CD4-positive, alpha-beta T cell treated with Interleukin-12 subunit alpha and Interleukin-12 subunit beta, for 1 hour (primary cell): ENCODE measurements around the gene RASD2.

Experiments used
- DNase-seq: peaks from one replicate; pipeline ENCODE4 v3.0.0-alpha.2; 2020

The RASD2 gene

DNA sequence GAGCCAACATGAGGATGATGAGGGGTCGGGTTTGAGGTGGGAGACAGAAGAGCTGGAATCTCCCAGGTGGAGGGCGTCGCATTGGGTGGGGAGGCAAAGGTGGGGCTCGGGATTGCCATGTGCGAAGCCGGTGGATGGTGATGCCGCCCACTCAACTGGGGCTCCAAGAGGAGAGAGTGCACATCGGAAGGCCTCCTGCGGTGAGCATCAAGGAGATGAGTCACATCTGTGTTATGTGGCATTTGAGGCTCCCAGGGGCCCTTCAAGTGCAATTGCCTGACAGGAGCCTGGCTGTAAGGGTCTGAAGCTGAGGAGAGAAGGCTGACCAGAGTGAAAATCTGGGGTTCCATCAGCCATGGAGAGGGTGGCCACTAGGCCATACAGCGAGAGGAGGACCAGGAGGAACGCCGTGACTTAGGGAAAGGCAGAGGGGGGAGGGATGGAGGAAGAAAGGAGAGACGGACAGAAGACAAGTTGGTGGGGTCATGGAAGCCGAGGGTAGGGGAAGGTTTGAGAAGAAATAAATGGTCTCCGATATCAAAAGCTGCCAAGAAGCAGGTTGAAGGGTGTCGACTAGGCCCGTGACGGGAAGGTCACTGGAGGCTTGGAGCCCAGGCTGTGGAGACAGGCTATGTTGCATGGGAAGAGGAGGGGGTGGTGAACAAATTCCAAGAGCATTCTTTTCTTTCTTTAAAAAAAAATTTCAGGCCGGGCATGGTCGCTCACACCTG, 21.3 kb downstream of the RASD2 start:
- no peak for DNase-seq

DNA sequence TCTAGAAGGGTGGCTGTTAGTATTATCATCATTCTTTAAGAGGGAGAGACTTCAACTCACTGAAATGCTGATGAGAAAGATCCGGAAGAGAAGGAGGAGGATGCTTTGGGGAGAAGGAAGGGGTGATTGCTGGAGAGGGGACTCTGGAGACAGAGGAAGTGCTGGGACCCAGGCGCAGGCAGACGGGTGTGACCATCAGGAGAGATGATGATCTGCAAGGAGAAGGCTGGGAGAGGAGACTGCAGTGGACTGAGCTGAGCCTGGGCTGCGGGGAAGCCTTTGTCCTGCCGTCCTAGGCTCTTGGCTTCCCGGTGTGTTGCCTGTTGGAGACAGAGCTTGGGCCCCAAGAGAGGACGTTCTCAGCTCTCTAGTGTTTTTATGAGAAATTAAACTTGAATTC, 22.6 kb downstream of the RASD2 start:
- no peak for DNase-seq

DNA sequence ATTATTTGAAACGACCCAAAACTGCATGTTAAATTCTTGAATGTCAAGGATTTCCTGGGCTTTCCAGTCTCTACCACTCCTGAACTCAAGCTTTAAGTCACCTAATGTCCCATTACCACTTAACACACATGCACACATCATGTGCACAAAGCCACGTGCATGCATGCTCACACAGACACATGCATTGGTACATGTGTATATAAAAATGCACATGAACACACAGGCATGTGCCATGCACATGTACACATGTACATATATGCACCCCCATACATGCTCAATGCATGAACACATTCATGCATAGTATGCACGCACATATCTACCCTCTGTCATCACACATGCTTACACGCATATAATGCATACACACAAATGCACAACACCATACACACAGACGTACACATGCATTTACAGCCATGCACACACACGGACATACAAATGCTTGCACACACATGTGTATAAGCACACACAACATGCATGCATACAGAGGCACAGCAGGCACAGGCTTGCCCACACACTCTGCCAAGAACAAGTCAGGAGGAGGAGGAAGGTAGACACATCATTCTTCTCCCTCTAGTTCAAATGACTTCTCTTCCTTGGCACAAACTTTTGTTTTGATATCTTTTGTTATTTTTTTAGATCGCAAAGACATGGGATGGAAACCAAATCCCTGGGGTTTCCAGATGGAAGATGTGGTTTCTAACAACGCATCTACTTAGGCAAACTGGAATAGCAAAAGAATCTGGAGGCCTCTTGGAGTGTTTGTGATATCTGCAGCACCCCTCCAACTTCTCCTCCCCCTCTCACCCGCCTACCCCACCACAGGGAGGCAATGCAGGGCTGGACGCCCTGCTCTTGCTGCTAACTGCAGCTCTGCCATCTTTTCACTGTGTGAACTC, 24.6 kb downstream of the RASD2 start:
- DNase-seq = no peak

DNA sequence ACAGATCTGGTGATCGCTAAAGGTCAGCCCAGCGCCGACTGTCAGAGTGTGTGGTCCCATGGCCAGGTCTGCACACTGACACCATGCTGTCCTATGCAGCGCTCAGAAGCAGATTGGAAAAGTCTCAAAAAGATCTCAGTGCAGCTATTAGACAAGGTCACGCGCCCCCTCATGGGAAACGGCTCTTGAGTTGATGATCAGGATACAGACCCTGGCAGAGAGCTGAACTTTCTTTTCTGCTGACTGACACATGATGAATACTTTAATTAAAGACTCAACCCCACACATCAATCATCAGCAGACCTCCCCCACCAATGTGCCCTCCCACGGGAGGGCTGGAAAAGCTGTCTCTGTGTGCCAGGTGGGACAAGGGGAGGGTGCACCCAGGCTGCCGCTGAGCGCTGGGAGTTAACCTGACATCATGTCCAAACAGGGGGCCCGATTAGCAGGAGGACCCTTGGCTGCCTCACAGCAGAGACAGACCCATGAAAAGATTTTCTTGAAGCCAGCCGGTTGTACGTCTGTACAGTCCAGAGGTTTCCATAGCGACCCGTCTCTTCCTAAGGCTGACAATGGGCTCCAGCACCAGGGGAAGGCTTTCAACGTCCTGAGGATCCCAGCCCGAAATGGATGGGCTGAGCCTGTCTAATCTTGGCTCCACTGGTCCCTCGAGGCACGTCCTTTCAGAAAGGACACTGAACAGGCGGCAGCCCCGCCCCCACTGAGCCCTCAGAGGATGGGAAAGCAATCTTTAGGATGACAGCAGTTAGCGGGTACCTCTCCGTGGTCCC, 26.9 kb downstream of the RASD2 start:
- no peak for DNase-seq

DNA sequence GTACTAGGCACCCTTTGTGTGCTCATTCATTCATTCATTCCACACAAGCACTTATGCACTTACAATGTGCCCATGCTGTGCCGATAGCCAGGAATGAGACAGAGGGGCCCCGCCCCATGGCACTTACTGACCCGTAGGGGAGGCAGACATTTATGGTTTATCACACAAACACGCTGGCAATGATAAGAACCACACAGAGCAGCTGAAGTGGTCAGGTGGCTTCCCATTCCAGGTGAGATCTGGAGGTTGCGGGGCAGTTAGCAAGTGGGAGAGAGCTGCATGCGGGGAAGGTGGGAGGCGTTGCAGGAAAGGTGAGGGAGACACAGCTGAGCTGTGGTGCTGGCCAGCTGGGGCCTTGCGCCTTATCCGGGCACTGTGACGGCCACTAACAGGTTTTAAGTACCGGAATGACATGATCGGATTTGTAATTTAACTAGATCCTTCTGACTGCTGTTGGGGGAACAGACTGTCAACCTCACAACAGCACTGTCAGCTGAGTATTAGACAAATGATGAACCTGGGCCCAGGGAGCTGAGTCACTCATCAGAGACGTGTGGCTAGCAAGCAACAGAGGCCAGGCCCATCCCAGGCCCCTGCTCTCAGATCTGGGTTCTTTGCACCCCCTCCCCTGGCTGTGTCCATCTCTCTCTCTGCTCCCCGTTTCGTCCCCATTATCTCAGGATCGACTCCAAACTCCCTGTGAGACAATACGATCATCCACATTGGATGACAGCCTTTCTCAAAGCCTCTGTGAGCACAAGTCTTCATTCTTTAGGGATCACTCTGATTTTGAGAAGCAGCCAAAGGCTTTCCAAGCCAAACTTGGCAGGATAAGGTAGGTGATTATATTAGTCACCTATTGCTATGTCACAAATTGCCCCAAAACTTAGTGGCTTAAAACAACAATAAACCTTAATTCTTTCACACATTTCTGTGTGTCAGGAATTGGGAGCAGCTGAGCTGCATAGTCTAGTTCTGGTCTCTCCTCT, 28.4 kb downstream of the RASD2 start:
- DNase-seq = no peak

DNA sequence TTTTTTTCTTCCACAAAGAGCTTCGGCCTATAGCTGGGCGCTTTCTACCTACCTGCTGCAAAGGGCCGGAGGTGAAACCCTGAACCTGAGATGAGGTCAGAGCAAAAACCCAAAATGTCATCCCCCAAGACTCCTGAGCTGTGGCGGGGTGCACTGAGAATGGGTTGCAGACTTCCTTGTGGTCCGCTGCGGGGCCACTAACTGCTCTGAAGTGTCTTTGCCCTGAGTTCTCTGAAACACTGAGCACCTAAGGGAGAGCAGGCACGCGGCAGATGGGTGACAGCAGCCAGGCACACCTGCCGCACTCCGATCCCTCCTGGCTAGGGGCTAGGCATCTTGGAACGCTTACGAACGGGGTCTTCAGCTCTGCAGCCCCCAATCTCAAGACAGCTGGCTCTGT, 29.3 kb downstream of the RASD2 start:
- no peak for DNase-seq

DNA sequence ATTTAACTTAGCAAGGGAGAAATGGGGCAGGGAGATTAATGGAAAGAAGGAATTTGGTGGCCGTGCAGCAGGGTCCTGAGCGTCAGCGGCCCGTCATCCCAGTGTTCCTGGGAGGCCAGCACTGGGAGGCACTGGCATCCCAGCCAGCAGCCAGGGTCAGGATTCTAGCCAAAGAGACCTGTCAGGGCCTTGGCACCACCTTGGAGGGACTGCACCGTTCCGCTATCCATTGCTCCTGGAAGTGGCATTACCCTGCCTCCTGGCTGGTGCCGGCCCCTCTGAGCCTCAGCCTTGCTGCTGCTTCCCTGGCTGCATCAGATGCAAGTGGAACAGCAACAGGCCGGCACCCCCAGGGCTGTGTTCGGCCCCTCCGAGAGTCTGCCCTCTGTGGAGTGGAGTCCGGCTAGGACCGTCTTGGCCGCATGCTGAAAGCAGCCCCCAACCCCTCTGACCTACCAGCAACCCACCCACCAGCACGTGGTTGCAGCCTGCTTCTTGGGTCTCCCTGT, 30.1 kb downstream of the RASD2 start:
- no peak for DNase-seq

DNA sequence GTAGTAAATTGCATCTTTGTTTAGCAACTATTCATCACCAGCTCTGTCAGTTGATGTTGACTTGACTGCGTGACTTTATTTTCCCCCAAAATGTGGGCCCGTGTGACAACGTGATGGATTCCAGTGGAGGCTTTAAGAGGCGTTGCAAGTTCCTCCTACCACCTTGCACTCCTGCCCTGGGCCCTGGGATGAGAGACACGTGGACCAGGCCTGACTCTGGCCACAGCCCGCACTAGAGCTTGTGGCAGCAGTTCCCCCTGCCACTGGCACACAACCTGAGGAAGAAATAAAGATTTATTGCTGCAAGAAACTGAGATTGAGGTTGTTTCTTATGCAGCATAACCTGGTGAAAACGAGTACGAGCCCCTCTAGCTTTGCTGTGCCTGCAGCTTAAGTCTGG, 31.9 kb downstream of the RASD2 start:
- no peak for DNase-seq

DNA sequence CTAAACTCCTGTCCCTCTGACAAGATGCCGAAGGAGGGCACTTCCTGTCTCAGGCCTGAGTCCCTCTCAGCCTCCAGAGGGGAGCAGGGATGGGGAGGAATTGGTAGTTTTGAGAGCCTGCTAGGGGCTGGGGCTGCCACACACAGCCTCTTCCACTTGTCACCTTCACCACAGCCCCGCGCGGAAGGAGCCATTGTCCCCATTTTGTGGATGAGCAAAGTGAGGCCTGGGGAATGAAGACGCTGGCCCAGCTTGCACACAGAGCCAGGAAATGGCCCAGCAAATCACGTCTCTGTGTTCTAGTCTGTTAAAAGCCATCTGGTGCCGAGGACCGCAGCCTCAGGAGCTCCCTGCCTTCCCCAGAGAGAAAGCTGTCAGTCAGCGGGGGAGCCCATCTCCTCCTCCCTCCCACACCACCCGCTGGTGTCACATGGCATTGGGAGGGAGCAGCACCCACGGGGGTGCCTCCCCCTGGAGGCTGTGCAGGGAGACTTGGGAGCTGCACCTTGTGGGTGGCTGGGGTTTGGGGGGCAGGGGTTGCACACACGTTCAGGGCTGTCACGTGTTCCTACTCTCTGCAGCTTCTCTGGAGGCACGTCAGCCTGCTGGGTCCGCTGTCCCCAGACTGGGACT, 34.6 kb downstream of the RASD2 start:
- no peak for DNase-seq

DNA sequence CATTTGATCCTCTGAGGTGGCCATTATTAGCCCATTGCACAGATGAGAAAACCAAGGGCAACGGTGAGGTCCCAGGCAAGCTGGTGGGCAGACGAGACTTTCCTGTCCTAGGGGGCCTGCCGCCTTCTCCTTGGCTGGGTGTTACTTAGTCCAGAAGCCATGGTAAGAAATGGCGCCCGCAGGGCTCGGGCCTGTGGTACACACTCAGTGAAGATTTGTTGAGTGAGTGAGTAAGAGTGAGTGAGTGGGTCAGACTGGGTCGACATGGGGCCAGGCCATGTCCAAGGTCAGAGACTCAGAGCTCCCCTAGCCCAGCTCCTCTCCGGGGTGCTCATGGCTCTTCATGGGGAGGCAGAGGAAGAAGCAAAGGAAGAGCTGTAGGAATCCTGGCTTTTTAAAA, 36.0 kb downstream of the RASD2 start:
- no peak for DNase-seq

DNA sequence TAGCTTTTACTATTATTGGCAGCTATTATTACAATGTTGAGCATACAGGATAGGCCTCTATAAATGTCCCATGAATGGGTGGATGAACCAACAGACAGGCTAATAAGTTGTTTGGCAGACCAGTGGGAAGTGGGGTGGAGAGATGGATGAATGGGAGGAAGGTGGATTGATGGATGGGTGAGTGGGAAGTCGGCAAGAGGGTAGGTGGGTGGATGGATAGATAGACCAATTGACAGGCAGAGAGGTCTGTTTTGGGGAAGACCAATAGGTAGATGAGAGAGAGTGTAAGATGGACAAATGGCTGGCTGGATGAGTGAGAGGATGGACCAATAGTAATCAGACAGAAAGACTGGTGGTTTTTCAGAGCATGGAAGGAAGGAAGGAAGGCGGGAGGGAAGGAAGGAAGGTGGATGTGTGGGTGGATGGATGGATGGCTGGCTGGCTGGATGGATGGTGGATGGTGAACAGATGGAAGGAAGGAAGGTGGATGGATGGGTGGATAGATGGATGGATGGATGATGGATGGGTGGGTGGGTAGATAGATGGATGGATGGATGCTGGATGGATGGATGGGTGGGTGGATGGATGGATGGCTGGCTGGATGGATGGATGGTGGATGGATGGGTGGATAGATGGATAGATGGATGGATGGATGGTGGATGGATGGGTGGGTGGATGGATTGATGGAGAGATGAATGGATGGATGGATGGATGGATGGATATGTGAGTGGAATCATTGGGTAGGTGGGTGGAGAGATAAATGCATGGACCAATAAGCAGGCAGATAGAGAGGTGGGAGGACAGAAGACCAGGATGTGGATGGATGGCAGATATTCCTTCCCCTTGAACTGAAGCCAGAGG, 37.4 kb downstream of the RASD2 start:
- DNase-seq = no peak

DNA sequence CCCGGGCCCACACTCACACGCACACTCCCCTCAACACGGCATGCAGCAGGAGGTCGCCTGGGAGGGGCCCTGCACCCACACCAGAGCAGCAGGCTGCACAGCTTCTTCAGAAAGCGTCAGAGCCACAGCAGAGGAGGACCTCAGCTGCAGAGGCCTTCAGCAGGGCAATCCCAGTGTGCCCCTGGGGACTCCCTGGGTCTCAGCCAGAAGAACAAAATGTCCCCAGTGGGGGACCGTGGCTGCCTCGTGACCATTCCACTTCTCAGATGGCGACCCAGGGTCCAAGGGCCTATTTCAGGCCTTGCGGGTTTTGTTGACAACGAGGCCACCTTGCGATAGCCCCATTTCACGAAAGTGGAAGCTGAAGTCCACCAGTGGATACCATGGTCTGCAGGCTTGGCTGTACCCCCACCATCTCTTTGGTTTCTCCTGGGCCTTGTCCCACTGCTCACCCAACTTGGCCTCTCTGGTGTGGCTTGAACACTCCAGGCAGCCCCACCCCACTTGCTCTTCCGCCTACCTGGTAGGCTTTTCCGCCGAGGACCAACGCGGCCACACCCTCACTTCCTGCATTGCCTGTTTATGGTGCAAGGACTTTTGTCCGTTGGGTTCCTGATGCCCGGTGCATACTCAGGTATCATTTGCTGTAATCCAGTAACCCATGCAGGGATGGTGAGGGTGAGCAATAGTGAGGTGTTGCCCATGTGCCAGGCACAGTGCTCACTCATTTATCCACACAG, 38.4 kb downstream of the RASD2 start:
- no peak for DNase-seq

DNA sequence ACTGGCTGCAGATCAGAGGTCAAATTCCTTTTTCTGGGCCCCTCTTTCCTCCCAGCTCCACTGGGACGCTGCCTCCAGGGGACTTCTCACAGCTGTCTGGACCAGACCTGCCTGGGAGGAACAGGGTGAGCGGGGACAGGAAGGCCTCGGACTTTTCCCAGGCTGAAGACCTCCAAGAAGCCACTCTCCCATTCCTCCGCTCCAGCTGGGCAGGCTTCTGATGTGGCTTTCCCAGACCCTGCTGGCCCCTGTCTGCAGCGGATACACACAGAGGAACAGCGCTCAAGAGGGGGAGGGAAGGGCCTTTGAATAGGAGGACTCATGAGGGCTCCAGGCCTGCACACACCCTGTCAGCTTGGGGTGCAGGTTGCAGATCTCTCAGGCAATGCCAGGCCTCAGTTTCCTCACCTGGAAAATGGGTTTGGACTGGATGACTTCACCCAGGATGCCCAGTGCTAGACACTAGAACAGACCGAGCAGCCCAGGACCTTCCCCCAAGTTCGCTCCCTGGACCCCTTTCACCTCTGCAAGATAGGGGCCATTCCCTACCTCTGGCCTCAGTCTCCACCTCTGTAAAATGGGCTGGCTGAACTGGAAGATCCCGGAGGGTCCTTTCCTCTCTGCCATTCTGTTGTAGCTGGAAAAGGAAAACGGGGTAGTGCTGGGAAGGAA, 39.9 kb downstream of the RASD2 start:
- DNase-seq = no peak

DNA sequence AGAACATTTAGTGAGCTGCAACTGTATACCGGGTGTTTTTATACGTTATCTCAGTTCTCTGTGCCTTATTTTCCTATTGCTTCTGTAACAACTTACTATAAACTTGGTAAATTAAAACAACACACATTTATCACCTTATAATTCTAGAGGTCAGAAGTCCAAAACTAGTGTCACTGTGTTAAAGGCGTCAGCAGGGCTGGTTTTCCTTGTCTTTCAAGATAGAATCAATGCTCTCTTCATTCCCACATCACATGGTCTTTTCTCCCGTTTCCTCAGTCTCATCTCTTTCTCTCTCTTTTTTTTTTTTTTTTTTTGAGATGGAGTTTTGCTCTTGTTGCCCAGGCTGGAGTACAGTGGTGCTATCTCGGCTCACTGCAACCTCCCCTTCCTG, 40.4 kb downstream of the RASD2 start:
- DNase-seq = no peak

DNA sequence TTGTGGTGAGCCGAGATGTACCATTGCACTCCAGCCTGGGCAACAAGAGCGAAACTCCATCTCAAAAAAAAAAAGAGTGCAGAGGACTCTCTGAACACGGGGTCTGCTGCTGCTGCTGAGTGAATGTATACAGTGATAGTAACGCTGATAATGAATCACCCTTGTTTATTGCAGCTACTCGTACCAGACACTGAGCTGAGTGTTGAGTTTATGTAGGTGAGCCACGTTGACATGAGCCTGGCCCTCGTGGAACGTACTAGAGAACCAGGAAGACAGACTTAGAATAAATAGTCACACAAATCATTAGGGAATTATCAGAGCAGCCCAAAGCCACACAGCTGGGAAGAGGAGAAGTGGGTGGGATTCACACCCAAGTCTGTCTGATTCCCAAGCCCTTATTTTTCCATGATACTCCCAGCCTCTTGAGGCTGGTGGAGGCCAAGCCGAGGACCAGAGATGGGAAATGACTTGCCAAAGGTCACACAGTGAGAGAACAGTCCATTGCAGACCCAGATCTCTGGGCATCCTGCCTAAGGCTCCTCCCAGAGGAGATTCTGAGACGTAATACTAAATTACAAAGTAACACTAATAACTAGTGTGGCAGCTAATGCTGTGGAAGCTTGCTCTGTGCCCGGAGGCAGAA, 41.7 kb downstream of the RASD2 start:
- DNase-seq = no peak

DNA sequence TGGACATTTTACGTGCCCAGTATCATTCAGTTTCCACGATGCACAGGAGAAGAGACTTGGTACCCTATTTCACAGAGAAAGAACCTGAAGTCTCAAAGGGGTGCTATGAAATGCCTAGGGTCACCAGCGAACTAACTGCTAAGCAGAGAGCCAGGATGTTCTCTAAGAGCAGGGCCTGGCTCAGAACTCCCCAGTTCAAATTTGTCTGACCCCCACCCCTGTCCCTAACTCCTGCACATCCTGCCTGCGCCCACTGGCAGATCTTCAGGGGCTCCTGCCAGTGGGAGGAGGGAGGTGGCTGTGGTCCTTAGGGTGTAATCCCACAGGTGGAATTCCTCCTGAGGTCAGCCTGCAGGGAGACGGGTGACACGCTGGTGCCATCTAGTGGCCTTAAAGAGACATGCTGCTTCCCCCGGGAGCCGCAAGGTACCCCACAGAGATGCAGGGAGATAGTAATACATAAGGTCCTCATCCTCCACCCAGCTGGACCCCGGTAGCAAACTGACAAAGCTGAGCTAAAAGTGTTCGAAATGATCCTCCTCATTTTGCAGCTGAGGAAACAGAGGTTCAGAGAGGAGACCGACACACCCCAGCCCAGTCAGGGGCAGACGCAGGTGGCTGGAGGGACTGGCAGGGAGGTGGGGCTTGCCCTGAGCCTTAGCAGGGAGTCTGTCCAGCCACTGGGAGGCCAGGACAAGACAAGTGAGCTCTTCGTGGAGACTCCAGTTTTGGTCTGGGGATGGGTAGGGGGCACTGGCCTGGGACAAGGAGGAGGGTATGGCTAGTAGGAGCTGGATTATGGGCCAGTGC, 42.4 kb downstream of the RASD2 start:
- peak; percentile 62 for DNase-seq

DNA sequence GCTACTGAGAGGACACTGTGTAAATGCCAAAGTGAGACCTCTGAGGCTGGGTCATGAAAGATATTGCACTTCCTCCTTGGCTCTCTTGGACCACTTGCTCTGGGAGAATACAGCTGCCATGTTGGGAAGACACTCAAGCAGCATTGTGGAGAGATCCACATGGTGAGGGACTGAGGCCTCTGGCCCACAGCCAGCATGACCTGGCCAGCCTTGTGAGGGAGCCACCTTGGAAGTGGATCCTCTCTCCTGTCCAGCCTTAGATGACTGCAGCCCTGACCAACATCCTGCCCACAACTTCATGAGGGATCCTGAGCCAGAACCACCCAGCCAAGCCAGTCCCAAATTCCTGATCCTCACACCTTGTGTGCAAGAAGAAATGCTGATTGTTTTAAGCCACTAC, 46.1 kb downstream of the RASD2 start:
- no peak for DNase-seq

DNA sequence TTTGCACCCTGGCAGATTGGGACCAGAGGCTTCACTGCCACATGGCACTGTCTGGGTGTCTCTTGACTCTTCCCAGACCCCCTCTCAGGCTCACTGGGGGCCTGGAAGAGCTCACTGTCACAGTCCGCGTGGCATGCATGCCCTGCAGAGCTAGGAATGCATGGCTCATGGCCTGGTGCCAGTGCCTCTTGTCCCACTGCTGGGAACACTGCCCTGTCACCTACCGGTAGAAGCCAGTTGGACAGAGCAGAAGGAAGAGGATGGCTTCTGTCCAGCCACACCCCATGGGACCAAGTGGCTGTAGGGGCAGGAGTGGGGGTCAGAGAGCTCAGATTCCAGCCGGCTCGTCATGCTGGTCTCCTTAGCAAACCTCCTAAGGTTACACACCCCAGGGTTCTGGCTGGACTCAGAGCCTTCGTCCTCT, 46.8 kb downstream of the RASD2 start:
- DNase-seq = no peak
